Smooth muscle cell (in vitro differentiated cells): Measurements from ENCODE around the gene ADARB2. TPM values are rescaled to one million over a fixed set of nuclear protein-coding genes. Genes with fewer than 3 reads are reported as not detected.

Source experiments
- DNase-seq: peaks from one replicate; lab custom pipeline; 2025; ENCODE audit not compliant: unreplicated experiment; lab: John Stamatoyannopoulos, UW
- H2AFZ ChIP-seq: fragments of 200-600 bp; sonication (generic); 2 replicates; pipeline ENCODE4 v1.6.0; 2016; ENCODE audit warnings: antibody characterized with exemption, low read depth, mild to moderate bottlenecking
- H3F3A ChIP-seq: fragments of 200-600 bp; sonication (generic); 2 replicates; pipeline ENCODE4 v1.6.0; 2017; ENCODE audit warnings: antibody characterized with exemption, low read depth
- H3K27ac ChIP-seq: fragments of 200-600 bp; sonication (generic); 2 replicates; pipeline ENCODE4 v1.5.1; 2016; ENCODE audit warnings: low read depth, mild to moderate bottlenecking
- H3K27me3 ChIP-seq: fragments of 200-600 bp; sonication (generic); 2 replicates; pipeline ENCODE4 v1.6.1; 2016; ENCODE audit warnings: low read depth, mild to moderate bottlenecking
- H3K36me3 ChIP-seq: fragments of 200-600 bp; sonication (generic); 2 replicates; pipeline ENCODE4 v1.5.1; 2016; ENCODE audit warnings: low read depth
- H3K4me1 ChIP-seq: fragments of 200-600 bp; sonication (generic); 2 replicates; pipeline ENCODE4 v1.5.1; 2016; ENCODE audit warnings: low read depth
- H3K4me2 ChIP-seq: fragments of 200-600 bp; sonication (generic); 2 replicates; pipeline ENCODE4 v1.6.0; 2016; ENCODE audit warnings: mild to moderate bottlenecking
- H3K4me3 ChIP-seq: fragments of 200-600 bp; sonication (generic); 2 replicates; pipeline ENCODE4 v1.5.1; 2016; ENCODE audit warnings: mild to moderate bottlenecking
- H3K79me2 ChIP-seq: fragments of 200-600 bp; sonication (generic); 2 replicates; pipeline ENCODE4 v1.6.0; 2016; ENCODE audit warnings: low read depth, mild to moderate bottlenecking
- H3K9ac ChIP-seq: fragments of 200-600 bp; sonication (generic); 2 replicates; pipeline ENCODE4 v1.6.0; 2016; ENCODE audit warnings: low read depth
- H3K9me3 ChIP-seq: fragments of 200-600 bp; sonication (generic); replicated peaks from 2 replicates; pipeline ENCODE4 v1.5.1; 2016; ENCODE audit warnings: low read depth
- H4K20me1 ChIP-seq: fragments of 200-600 bp; sonication (generic); 2 replicates; pipeline ENCODE4 v1.6.0; 2016; ENCODE audit warnings: low read depth
- CTCF ChIP-seq: fragments of 200-600 bp; sonication (generic); IDR thresholded peaks from 2 replicates; pipeline ENCODE4 v1.5.1; 2017; ENCODE audit warnings: borderline replicate concordance, mild to moderate bottlenecking, antibody characterized with exemption; ENCODE audit not compliant: insufficient read depth, poor library complexity, severe bottlenecking
- WGBS: methylation state at CpG from one replicate; pipeline ENCODE4 v1.1.7; 2016; ENCODE audit warnings: low lambda C conversion rate; 5-methylcytosine and 5-hydroxymethylcytosine counted together
- polyA plus RNA-seq: library from polyadenylated mRNA; unstranded; fragments of >200 nt; fragmentation: Nextera tagmentation; extraction: Ambion mirVana; gene quantifications from 2 replicates; pipeline ENCODE4 v1.2.1, GENCODE V29; 2016
- total RNA-seq: library from RNA; depleted of rRNA; stranded (reverse); fragments of >200 nt; gene quantifications from 2 replicates; pipeline ENCODE4 v1.2.3, GENCODE V29; 2014

Gene ADARB2
- total and polyA plus RNA-seq, 2 experiments from 2014 or later, result 0.13 to 0.39 TPM

GRCh38 chr10:1499359-1499957, 237.9 kb downstream of the ADARB2 start:
- Histone ChIP-seq H3K9me3 (peaks cover 4% of the 10 kb centered on the region), H3K79me2 (no peaks in the 10 kb centered on the region), H3K27ac (peak overlapping the region; percentile 83), H4K20me1 (no peaks in the 10 kb centered on the region), H3K4me1 (no peaks in the 10 kb centered on the region), H3K4me3 (no peak overlapping the region), H3K4me2 (no peak overlapping the region), H2AFZ (no peak overlapping the region), H3K36me3 (no peaks in the 10 kb centered on the region), H3F3A (peaks cover 16% of the 10 kb centered on the region), H3K27me3 (peaks cover 12% of the 10 kb centered on the region), H3K9ac (no peak overlapping the region)
- 83% methylated on average over 3 of the region's 3 CpGs for WGBS
- no peak for TF ChIP-seq CTCF
- DNase-seq, result no peak

GRCh38 chr10:1498746-1499358, 238.5 kb downstream of the ADARB2 start:
- Histone ChIP-seq H3K4me3 (no peak overlapping the region), H3F3A (peaks cover 16% of the 10 kb centered on the region), H3K9me3 (peaks cover 4% of the 10 kb centered on the region), H3K36me3 (no peaks in the 10 kb centered on the region), H3K27ac (peak overlapping the region; percentile 83), H2AFZ (no peak overlapping the region), H3K4me2 (no peak overlapping the region), H3K27me3 (peaks cover 16% of the 10 kb centered on the region), H3K4me1 (no peaks in the 10 kb centered on the region), H4K20me1 (no peaks in the 10 kb centered on the region), H3K79me2 (no peaks in the 10 kb centered on the region), H3K9ac (no peak overlapping the region)
- WGBS, result 83% methylated on average over 5 of the region's 5 CpGs
- no peak for TF ChIP-seq CTCF
- DNase-seq, result no peak

- Histone ChIP-seq H4K20me1 (no peaks in the 10 kb centered on the region), H3K4me1 (no peaks in the 10 kb centered on the region), H3K79me2 (no peaks in the 10 kb centered on the region), H3K9ac (no peak overlapping the region), H3K27ac (no peak overlapping the region), H3F3A (peaks cover 16% of the 10 kb centered on the region), H3K27me3 (peaks cover 9% of the 10 kb centered on the region), H3K4me3 (no peak overlapping the region), H2AFZ (no peak overlapping the region), H3K9me3 (peaks cover 4% of the 10 kb centered on the region), H3K4me2 (no peak overlapping the region), H3K36me3 (no peaks in the 10 kb centered on the region)
- TF ChIP-seq CTCF, result no peak
- WGBS, result 91% methylated on average over 5 of the region's 5 CpGs
- no peak for DNase-seq
These were observed 241.3 kb downstream of the ADARB2 start for GRCh38 chr10:1495915-1496517.
